Hematopoietic multipotent progenitor cell treated with erythropoietin and hydrocortisone succinate and interleukin-3 and kit ligand, for 17 days (in vitro differentiated cells): Measurements from ENCODE around the gene ARHGEF2.

Experiments
- DNase-seq: peaks from one replicate; pipeline ENCODE4 v3.0.0-alpha.2; 2015; ENCODE audit warnings: low spot score

ARHGEF2 gene

GRCh38 chr1:155971910-155972809, 6.2 kb downstream of the ARHGEF2 start:
- no peak for DNase-seq

- DNase-seq: no peak
Measured at GRCh38 chr1:155970531-155971167, 7.7 kb downstream of the ARHGEF2 start.

- no peak for DNase-seq
Measured at GRCh38 chr1:155969377-155969791, 9.0 kb downstream of the ARHGEF2 start.

- DNase-seq: no peak
Measured at GRCh38 chr1:155968670-155969069, 9.7 kb downstream of the ARHGEF2 start.

DNA sequence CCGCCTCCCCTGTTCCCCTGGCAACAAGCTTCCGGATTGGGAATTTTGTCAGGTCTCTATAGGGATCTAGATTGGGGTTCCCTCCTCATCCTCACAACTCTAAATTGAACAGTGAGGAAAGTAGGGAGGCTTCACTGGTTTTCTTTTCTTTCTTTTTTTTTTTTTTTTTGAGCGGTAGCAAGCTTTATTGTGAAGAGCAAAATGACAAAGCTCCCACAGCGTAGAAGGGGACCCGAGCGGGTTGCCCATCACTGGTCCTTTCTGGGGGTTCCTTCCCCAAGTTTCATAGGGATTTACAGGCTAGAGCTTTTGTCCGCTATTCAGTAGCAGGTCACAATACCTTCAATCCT, 10.3 kb downstream of the ARHGEF2 start:
- no peak for DNase-seq

DNA sequence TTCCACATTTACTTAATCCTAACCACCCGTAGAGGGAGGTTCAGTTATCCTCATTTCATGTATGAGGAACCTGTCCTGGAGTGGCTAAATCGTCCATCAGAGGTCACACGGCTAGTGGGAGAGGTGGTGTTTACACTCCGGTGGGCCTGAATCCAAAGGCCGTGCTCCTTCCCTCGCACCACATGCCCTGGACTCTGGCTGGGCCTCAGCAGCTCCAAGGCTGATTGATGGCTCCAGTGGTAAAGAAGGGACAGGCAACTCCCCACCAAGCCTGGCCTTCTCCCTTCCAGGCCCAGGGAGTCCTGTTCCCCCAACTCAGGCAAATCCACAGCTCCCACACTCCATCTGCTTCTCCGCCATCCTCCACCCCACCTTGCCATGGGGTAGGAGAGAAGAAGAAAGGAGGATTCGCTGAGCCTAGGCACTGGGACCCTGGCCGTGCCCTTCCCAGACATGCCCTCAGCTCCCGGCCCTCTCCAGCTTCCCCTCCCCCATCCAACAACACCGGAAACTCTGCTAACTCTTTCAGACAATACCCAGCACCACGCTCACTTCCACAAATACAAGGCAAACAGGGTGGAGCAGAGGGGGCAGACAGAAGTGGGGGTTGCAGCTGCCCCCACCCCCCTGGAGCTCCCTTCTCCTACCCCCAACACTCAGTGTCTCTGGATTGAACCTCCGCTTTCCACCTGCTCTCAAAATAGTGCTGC, 10.9 kb downstream of the ARHGEF2 start:
- no peak for DNase-seq

GRCh38 chr1:155966750-155967149, 11.6 kb downstream of the ARHGEF2 start:
- peak; percentile 61 for DNase-seq

DNA sequence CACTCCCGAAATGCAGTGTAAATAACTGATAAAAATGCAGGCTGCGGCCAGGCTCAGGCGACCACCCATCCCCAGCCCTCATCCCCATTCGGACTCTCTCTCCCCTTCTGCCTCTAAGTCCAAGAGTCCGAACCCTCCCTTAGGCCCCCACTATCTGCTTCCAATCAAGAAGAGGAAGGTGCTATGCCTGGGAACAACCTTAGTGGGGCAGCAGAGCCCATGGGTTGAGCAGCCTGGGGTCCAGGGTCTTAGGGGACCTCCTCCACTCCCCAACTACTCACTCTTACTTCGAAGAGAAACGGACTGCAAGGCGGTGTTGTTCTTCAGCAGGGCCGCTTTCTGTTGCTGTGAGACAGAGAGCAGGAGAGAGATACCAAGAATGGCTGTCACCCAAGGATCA, 12.2 kb downstream of the ARHGEF2 start:
- peak; percentile 34 for DNase-seq

- DNase-seq: no peak
Measured at GRCh38 chr1:155964193-155964592, 14.2 kb downstream of the ARHGEF2 start.

DNA sequence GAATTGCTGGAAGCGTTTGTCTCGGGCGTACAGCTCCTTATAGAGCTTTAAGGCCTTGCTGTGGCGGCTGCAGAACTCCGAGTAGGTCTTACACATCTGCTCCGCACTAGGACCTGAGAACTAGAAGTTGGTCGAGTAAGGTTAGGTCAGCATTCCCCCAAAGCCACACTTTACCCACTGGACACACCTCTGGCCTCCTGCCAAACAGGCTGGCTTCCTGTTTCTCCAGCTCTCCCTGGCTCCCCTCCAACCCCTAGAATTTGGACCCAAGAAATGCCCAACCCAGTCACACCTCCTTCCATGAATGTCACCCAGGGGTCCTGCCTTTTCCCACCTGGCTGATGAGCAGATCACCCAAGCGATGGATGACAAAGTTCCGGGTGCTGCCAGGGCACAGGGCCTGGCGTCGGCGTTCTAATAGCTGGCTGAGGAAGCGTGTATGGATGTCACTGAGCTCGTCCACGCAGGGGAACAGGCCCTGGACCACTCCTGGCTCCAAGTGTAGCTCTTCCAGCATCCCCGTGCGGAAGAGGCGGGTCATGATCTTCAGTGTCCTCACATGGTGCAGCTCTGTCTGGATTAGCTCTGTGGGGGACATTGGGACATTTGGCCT, 15.6 kb downstream of the ARHGEF2 start:
- no peak for DNase-seq

DNA sequence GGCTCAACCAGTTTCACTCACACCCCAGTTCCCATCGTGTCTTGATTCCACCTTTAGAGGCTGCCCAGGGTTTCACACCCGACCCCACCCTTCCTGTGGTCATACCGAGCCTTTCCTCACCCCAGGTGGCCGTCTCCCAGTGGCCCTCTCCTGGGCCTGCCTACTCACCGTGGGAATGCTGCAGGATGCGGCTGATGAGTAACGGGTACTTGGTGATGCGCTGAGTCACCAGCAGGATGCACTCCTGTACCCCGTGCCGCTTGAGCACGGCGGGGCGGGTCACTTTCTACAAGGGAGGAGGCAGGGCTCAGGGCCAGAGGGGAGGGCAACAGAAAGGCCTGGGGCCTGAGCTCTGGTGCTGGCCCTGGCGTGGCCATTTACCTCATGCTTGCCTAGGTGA, 16.4 kb downstream of the ARHGEF2 start:
- DNase-seq: peak; percentile 78

DNA sequence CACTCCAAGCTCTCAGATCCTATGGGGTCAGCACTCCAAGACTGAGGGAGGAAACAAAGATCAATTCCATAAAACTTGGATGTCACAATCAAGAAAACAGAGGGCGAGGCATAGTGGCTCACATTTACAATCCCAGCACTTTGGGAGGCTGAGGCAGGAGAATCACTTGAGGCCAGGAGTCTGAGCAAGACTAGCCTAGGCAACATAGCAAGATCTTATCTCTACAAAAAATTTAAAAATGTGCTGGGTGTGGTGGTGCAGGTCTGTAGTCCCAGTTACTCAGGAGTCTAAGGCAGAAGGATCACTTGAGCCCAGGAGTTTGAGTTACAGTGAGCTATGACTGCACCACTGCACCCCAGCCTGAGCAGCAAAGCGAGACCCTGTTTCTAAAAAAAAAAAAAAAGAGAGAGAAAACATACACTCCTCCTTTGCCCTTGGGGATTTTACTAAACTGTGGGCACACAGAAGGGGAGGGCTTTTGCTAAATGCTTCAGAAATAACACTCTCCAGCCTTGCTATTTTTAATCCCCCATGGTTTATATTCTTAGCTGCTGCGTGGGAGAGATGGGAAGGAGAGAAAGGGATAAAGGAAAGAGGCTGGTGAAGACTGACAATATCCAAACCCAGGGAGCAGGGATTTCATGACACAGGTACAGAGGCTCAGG, 18.1 kb downstream of the ARHGEF2 start:
- no peak for DNase-seq

GRCh38 chr1:155957411-155957915, 20.9 kb downstream of the ARHGEF2 start:
- no peak for DNase-seq

DNA sequence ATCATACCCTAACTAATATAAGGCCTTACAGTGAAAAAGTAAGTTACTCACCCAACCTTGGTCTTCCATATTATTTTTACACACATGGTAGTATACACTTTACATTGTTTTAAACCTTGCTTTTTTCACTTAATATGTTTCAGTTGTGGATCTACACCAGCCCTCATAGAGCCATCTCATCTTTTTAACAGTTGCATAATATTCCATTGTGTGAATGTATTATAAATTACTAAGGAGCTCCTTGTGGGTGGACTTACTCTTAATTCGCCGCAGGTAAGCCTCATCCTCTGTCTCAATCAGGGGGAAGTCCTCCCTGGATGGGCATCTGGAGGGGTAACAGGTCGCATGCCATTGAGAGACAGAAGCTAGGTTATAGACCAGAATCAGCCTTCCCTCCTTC, 23.7 kb downstream of the ARHGEF2 start:
- DNase-seq: no peak

GRCh38 chr1:155952505-155952890, 25.8 kb downstream of the ARHGEF2 start:
- no peak for DNase-seq

DNA sequence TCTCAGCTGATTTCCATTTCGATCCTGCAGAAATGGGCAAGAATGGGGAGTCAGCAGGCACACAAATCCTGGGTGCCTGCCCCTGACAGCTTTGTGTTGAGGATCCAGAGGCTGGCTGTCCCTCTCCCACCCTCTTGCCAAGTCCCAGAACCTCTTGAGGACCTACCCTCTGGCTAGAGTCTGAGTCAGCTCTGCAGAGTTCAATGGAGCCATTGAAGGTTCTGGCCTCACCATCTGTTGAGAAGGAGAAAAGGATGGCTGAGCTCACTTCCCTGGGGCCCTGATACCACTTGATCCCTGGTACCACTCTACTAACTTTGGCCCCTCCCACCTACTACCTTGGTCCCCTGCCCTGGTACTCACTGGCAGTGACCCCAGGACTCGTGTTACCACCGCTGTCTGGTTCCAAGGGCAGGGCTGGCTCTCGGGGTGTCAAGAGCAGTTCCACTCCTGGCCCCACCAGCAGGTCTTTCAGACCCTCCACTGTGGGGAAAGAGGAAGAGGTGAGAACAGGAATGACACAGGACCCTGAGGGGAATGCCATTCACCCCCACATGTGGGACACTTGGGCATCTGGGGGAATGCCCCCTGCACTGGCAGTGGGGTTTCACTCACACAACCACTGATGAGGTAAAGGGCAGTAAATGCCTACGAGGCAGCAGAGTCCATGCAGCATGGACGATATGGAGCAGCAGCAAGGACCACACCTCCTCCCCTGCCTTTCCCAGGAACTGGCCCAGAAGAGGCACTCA, 26.4 kb downstream of the ARHGEF2 start:
- DNase-seq: no peak

- no peak for DNase-seq
Measured at GRCh38 chr1:155950829-155951228, 27.5 kb downstream of the ARHGEF2 start.

DNA sequence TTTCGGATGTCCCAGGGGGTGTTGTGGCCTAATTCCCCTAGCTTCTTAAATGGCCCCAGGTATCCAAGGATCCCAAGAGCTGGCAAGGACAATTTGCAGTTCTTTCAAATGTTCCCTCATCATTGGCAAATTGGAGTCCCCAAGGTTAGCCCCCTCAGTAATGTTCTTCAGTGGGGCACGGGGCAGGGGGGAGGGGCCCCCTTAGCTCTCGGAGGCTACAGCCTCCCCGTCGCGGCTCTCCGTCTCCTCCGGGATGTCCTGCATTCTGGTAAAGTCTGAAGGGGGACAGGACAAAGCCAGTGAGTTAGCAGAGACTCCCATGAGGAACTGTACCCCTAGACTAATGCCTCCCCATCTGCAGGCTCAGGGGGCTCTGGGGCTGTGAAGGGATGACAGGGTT, 30.6 kb downstream of the ARHGEF2 start:
- DNase-seq: no peak

DNA sequence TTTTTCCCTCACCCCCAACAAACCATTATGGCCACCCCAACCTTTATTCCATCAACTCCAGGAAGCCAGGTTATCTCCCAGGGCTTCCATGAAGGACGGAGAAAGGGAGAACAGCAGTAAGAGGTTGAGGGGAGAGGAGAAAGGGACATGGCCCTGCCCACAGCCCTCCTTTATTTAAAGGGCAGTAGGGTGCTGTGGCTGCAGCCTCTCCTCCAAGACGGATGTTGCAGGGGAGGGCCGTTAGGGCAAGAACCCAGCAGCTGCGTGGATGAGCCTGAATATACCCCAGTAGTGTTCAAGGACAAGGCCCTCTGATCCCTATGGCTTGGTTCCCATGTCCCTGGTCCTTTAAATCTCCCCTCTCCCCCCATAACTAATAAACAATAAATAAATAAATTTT, 31.1 kb downstream of the ARHGEF2 start:
- no peak for DNase-seq

DNA sequence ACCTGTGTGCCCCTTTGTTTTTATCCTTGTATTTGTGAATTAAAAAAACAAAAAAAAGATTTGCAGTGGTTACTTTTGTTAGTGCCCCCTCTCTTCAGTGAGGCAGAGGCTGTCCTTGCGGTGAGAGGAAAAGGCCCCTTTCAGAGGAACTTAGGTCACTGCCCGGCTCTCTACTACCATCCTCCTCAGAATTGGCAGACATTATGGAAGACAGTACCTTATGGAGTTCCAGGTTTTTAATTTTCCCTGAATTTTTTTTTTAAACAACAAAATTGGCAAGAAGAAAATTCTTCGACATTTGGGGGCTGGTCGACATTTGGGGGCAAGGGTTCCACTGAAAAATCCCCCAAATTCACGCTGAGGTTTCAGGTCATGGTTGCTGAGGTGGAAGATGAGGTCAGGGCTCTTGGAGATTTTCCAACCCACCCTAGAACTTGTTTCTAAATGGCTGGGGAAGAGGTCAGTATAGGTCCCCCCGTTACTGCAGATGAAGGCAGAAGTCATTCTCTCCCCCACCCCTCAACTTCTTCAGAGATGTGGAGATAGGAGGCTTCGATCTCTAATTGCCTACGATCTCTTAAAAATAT, 31.6 kb downstream of the ARHGEF2 start:
- DNase-seq: no peak

GRCh38 chr1:155944444-155944799, 33.9 kb downstream of the ARHGEF2 start:
- no peak for DNase-seq
